ENCODE measurements around the gene FOXP3. TPM values are rescaled to one million over a fixed set of nuclear protein-coding genes. Genes with fewer than 3 reads are reported as not detected.

FOXP3 gene
- total RNA-seq, 1 donor from 2014 or later = not detected

GRCh38 chrX:49204017-49204416 is 60.5 kb downstream of the FOXP3 start:
- peaks cover 5% of the 10 kb centered on the region for H3K9me3 Mint-ChIP-seq

GRCh38 chrX:49203536-49203935 is 61.0 kb downstream of the FOXP3 start:
- H3K27ac ChIP-seq = no peak overlapping the region

More at GRCh38 chrX:49204017-49204416, 60.5 kb downstream of the FOXP3 start:
- Histone ChIP-seq H3K4me3 (no peak overlapping the region), H3K4me2 (no peak overlapping the region), H3K9ac (no peak overlapping the region), H3F3A (ENCODE audit: low read depth) (no peaks in the 10 kb centered on the region), H2AFZ (replicated peaks) (no peak overlapping the region), H3K27me3 (peaks cover 8% of the 10 kb centered on the region), H3K79me2 (ENCODE audit: low read depth) (no peaks in the 10 kb centered on the region), H3K36me3 (no peaks in the 10 kb centered on the region), H3K4me1 (no peaks in the 10 kb centered on the region), H4K20me1 (ENCODE audit: low read depth) (no peaks in the 10 kb centered on the region), H3K27ac (no peak overlapping the region), H3K9me3 (ENCODE audit: low read depth) (no peaks in the 10 kb centered on the region)
- no peak for DNase-seq (ENCODE audit: low spot score)
- no peak for TF ChIP-seq EZH2phosphoT487 (IDR thresholded peaks at IDR 0.05)
- TF ChIP-seq EZH2 (IDR thresholded peaks at IDR 0.05) = no peak
- no peak for TF ChIP-seq CTCF (IDR thresholded peaks at IDR 0.05)
- Mint-ChIP-seq H3K27me3 (ENCODE audit: insufficient read depth, low read depth) (peaks cover 5% of the 10 kb centered on the region), H3K36me3 (no peaks in the 10 kb centered on the region), H3K4me3 (no peak overlapping the region), H3K27ac (no peak overlapping the region), H3K4me1 (peaks cover 4% of the 10 kb centered on the region)

GRCh38 chrX:49202022-49202421 is 62.5 kb downstream of the FOXP3 start:
- no peaks in the 10 kb centered on the region for H3K79me2 ChIP-seq (ENCODE audit: low read depth)
- H3K27ac Mint-ChIP-seq = no peak overlapping the region
- no peaks in the 10 kb centered on the region for H3K9me3 ChIP-seq (ENCODE audit: low read depth)
- TF ChIP-seq EZH2 (IDR thresholded peaks at IDR 0.05) (no peak), CTCF (IDR thresholded peaks at IDR 0.05) (no peak), EZH2phosphoT487 (IDR thresholded peaks at IDR 0.05) (no peak)
- H3K27me3 Mint-ChIP-seq (ENCODE audit: insufficient read depth, low read depth) = no peaks in the 10 kb centered on the region
- H2AFZ ChIP-seq (replicated peaks) = no peak overlapping the region
- H3K36me3 Mint-ChIP-seq = no peaks in the 10 kb centered on the region
- peaks cover 5% of the 10 kb centered on the region for H3K9me3 Mint-ChIP-seq
- peaks cover 4% of the 10 kb centered on the region for H3K4me1 Mint-ChIP-seq
- no peak overlapping the region for H3K4me3 ChIP-seq
- no peak overlapping the region for H3K4me3 Mint-ChIP-seq
- H4K20me1 ChIP-seq (ENCODE audit: low read depth) = no peaks in the 10 kb centered on the region
- no peak for DNase-seq (ENCODE audit: low spot score)
- H3K9ac ChIP-seq = no peak overlapping the region
- no peak overlapping the region for H3K27ac ChIP-seq
- H3K4me1 ChIP-seq = no peaks in the 10 kb centered on the region
- no peaks in the 10 kb centered on the region for H3K36me3 ChIP-seq
- H3K4me2 ChIP-seq = no peak overlapping the region
- H3K27me3 ChIP-seq = peaks cover 21% of the 10 kb centered on the region
- no peaks in the 10 kb centered on the region for H3F3A ChIP-seq (ENCODE audit: low read depth)

More at GRCh38 chrX:49203536-49203935, 61.0 kb downstream of the FOXP3 start:
- Mint-ChIP-seq H3K4me1 (peaks cover 4% of the 10 kb centered on the region), H3K36me3 (no peaks in the 10 kb centered on the region), H3K4me3 (no peak overlapping the region), H3K9me3 (peaks cover 5% of the 10 kb centered on the region), H3K27ac (no peak overlapping the region), H3K27me3 (ENCODE audit: insufficient read depth, low read depth) (peaks cover 5% of the 10 kb centered on the region)
- Histone ChIP-seq H4K20me1 (ENCODE audit: low read depth) (no peaks in the 10 kb centered on the region), H3K4me1 (no peaks in the 10 kb centered on the region), H3K4me2 (no peak overlapping the region), H3K9ac (no peak overlapping the region), H2AFZ (replicated peaks) (no peak overlapping the region), H3K9me3 (ENCODE audit: low read depth) (no peaks in the 10 kb centered on the region), H3K36me3 (no peaks in the 10 kb centered on the region), H3K79me2 (ENCODE audit: low read depth) (no peaks in the 10 kb centered on the region), H3F3A (ENCODE audit: low read depth) (no peaks in the 10 kb centered on the region), H3K4me3 (no peak overlapping the region), H3K27me3 (peaks cover 13% of the 10 kb centered on the region)
- no peak for DNase-seq (ENCODE audit: low spot score)
- TF ChIP-seq CTCF (IDR thresholded peaks at IDR 0.05) (no peak), EZH2 (IDR thresholded peaks at IDR 0.05) (no peak), EZH2phosphoT487 (IDR thresholded peaks at IDR 0.05) (no peak)

Other genes with a start within 250 kb of the FOXP3 start
- gene TFE3, start 221.4 kb downstream of the FOXP3 start, total RNA-seq (ENCODE audit: low replicate concordance) = 7.9 and 25.6 TPM in 2 replicates
- 1.1 and 3.1 TPM in 2 replicates for gene CCDC120, start 205.7 kb downstream of the FOXP3 start, total RNA-seq (ENCODE audit: low replicate concordance)
- 0.30 and 11.0 TPM in 2 replicates for gene PRAF2, start 190.7 kb downstream of the FOXP3 start, total RNA-seq (ENCODE audit: low replicate concordance)
- gene WDR45, start 184.8 kb downstream of the FOXP3 start, total RNA-seq (ENCODE audit: low replicate concordance) = 19.7 and 22.2 TPM in 2 replicates
- 11.2 and 20.6 TPM in 2 replicates for gene GPKOW, start 141.0 kb downstream of the FOXP3 start, total RNA-seq (ENCODE audit: low replicate concordance)
- 1.4 and 1.5 TPM in 2 replicates for gene MAGIX, start 102.0 kb downstream of the FOXP3 start, total RNA-seq (ENCODE audit: low replicate concordance)
- gene PLP2, start 92.8 kb downstream of the FOXP3 start, total RNA-seq (ENCODE audit: low replicate concordance) = 0.13 and 0.46 TPM in 2 replicates
- 0.28 and 6.4 TPM in 2 replicates for gene PRICKLE3, start 78.3 kb downstream of the FOXP3 start, total RNA-seq (ENCODE audit: low replicate concordance)
- 0.07 and 0.62 TPM in 2 replicates for gene SYP, start 64.5 kb downstream of the FOXP3 start, total RNA-seq (ENCODE audit: low replicate concordance)
- gene CACNA1F, start 31.4 kb downstream of the FOXP3 start, total RNA-seq (ENCODE audit: low replicate concordance) = 1.1 and 4.9 TPM in 2 replicates
- 10.3 and 20.3 TPM in 2 replicates for gene CCDC22, start 29.2 kb downstream of the FOXP3 start, total RNA-seq (ENCODE audit: low replicate concordance)
- 5.6 and 21.2 TPM in 2 replicates for gene PPP1R3F, start 5.1 kb upstream of the FOXP3 start, total RNA-seq (ENCODE audit: low replicate concordance)
- not detected in 2 replicates for gene GAGE10, start 38.9 kb upstream of the FOXP3 start, total RNA-seq (ENCODE audit: low replicate concordance)
- not detected in 2 replicates for gene GAGE12J, start 57.3 kb upstream of the FOXP3 start, total RNA-seq (ENCODE audit: low replicate concordance)
- gene GAGE13, start 66.9 kb upstream of the FOXP3 start, total RNA-seq (ENCODE audit: low replicate concordance) = not detected in 2 replicates

All from neural progenitor cell (in vitro differentiated cells).